HG03175 (cell line): ENCODE data around the gene UGT3A2.
"Not testable (repeated sequence)": the region's sequence is repeated elsewhere in the genome, so short reads cannot be mapped to it uniquely, and the experiment has no call there.

ENCODE experiments used
- ATAC-seq: cut with Tn5 transposase; IDR thresholded peaks from one replicate; pipeline ENCODE4 v1.9.1; 2021; ENCODE audit warnings: mild to moderate bottlenecking, moderate library complexity; ENCODE audit not compliant: unreplicated experiment

UGT3A2 gene

DNA sequence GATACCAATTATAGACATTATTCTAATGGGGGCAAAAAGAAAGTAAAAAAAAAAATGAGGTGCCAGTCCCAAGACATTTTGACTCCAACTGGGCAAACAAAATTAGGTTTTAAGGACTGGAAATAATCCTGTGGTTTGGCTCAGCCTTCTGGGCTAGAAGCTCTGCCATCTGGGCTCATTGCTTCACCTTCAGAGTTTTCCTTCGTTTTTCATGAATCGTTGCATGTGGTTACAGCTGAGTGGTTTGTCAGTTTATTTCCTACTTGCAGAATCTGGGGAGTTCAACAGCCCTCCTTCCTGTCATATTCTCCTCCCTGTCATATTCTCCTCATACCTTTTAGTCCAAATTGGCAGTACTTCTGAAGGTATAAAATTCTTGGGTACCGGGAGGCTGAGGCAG, 12.0 kb downstream of the UGT3A2 start:
- ATAC-seq, result no peak

- no peak for ATAC-seq
These were observed 14.1 kb downstream of the UGT3A2 start for GRCh38 chr5:36052538-36052937.

GRCh38 chr5:36049949-36050348, 16.7 kb downstream of the UGT3A2 start:
- ATAC-seq, result no peak

- ATAC-seq, result no peak
These were observed 19.1 kb downstream of the UGT3A2 start for GRCh38 chr5:36047384-36048160.

- no peak for ATAC-seq
These were observed 20.8 kb downstream of the UGT3A2 start for GRCh38 chr5:36045895-36046294.

DNA sequence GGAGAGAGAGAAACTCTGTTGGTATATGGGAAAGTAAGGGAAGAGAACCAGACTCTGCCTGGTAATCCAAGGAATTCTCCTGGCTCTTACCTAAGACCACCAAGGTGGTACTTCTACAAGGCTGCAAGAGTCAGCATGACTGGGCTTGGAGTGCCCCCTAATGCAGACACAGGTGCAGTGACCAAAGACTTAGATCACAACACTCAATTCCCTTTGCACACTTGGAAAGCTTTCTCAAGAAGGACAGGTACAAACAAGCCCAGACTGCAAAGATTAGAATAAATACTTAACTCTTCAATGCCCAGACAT, 25.2 kb downstream of the UGT3A2 start:
- ATAC-seq, result no peak

- no peak for ATAC-seq
These were observed 25.8 kb downstream of the UGT3A2 start for GRCh38 chr5:36040651-36041536.

DNA sequence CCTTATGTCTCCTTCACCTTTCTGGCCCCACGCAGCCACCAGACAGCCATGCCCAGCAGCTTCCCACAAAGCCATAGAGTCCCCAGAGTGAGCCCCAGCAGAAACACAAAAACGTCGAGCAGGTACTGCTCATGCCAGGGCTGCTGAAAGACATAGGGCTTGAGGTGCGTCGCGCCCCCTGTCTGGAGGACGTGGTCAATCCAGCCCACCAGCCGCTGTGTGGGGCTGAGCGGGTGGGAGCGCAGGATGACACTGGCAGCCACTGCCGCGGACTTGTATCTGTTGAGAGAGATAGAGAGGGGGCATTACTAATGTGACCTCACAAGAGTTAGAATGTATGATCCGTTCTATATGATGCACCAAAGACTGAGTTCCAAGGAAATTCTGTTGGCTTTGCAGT, 31.0 kb downstream of the UGT3A2 start:
- ATAC-seq, result no peak

DNA sequence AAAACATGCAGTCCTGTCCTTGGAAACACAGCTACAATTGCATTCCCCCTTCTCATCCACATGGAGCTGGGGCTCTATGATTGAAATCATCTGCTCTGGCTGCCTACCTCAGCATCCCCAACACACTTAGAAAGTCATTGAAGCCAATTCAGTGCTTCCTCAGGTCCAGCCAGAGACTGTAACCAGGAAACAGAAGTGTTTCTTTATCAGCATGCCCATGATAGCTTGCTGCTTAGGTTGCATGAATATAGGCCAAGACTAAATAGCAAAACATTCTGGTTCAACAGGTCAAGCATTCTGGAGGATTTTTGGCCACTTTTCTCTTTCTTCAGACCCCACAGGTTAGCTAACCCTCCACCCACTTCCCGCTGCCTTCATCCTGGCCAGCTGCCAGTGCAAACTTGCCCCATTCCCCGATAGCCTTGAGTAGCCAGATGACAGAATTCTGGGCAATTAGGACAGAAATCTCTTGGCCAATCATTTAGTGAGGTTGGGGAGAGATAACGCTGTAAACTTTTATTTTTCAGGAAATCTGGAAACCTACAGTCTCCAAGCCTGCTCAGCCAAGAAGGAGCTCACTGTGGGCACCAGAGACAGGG, 32.0 kb downstream of the UGT3A2 start:
- not testable (repeated sequence) for ATAC-seq

DNA sequence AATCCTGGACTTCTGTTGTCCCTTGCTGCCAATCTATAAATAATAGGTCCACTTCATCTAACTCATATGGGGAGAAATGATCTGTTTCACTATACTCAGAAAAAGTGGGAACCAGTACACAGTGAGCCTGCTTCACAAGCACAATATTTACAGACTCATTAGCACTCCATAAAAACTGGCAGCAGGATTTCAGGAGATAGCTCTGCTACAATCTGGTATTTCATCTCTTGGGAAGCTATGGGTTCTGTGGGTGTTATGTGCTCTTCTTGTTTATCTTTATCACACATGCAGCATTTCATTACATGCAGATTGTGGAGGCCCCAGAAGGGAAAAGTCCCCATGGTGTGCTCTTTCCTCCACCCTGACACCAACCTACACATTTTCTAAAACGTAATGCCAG, 33.2 kb downstream of the UGT3A2 start:
- ATAC-seq, result no peak

- ATAC-seq, result no peak
These were observed 33.6 kb downstream of the UGT3A2 start for GRCh38 chr5:36033047-36033446.

- no peak for ATAC-seq
These were observed 35.5 kb downstream of the UGT3A2 start for GRCh38 chr5:36031223-36031622.

GRCh38 chr5:36029914-36030313, 36.8 kb downstream of the UGT3A2 start:
- ATAC-seq, result no peak

GRCh38 chr5:36028816-36029465, 37.7 kb downstream of the UGT3A2 start:
- no peak for ATAC-seq

- no peak for ATAC-seq
These were observed 39.0 kb downstream of the UGT3A2 start for GRCh38 chr5:36027711-36028110.

DNA sequence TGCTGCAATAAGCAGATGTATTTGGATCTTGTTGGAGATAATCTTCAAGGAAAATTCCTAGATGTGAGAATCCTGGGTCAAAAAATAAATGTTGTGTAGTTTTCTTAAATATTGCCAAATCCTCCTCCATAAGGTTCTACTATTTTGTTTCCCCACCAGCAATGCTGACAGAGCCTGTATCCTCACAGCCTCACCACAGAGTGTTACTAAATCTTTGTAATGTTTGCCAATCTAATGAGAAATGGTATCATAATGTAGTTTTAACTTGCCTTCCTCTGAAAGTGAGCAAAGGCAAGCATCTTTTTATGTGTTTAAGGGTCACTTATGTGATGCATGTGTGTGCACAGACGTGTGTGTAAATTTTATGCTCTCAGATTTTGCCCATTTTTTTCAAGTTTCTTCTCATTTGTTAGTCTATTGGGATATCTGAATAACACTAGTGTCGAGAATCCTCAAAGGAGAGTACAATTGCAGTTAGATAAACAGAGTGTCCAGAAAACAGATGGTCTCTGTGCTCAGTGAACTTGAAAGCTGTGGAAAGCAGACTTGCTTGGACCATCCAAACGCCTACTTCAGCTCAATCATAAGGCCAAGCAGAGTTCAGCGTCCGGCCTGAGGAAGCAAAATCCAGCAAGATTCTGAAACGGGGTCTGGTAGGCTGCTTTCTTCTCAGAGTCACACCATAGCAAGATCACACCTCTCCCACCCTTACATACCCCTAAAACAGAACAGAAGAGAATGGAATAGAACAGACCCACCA, 39.8 kb downstream of the UGT3A2 start:
- no peak for ATAC-seq

- ATAC-seq, result not testable (repeated sequence)
These were observed 44.4 kb downstream of the UGT3A2 start for GRCh38 chr5:36022246-36022645.

DNA sequence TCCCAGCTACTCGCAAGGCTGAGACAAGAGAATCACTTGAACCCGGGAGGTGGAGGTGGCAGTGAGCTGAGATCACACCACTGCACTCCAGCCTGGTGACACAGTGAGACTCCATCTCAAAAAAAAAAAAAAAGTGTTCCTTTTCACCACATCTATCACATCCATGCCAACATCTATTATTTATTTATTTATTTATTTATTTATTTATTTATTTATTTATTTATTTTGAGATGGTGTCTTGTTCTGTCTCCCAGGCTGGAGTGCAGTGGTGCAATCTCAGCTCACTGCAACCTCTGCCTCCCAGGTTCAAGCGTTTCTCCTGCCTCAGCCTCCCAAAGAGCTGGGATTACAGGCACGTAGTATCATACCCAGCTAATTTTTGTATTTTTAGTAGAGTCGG, 47.1 kb downstream of the UGT3A2 start:
- not testable (repeated sequence) for ATAC-seq

GRCh38 chr5:36017622-36018021, 49.1 kb downstream of the UGT3A2 start:
- no peak for ATAC-seq

GRCh38 chr5:36017004-36017403, 49.7 kb downstream of the UGT3A2 start:
- no peak for ATAC-seq

DNA sequence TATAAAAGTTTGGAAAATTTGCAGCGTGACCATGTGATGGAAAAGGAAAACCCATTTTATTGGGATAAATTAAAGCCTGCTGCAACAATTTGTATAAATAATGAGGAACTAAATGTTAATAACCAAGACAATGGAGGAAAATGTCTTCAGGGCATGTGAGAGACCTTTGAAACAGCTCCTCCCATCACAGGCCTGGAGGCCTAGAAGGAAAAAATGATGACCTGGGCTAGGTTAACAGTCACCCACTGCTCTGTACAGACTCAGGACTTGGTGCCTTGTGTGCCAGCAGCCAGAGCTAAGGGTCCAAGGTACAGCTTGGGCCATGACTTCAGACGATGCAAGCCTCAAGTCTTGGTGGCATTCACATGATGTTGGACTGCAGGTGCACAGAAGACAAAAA, 53.5 kb downstream of the UGT3A2 start:
- no peak for ATAC-seq
